Measurements from ENCODE around the gene NTRK3. TPM values are rescaled to one million over a fixed set of nuclear protein-coding genes. Genes with fewer than 3 reads are reported as not detected.

Gene NTRK3
- total and polyA plus RNA-seq, 2 of the 13 experiments (the other 11 are each of a cell fraction or from before 2014, with no cell fraction given) = not detected

DNA sequence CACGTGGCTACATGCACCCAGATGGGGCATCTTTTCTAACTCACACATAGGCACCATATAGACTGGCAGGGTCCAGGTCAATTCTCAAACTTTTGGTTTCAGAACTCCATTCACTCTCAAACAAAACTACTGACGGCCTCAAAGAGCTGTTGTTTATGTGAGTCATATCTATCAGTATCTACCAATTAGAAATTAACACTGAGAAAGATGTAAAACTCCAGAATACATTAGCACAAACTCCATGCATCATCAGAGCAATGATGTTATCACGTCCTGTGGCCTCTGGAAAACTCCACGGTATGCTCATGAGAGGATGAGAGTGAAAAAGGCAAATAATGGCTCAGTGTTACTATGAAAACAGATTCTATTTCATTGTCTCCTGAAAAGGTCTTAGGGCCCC, 116.1 kb downstream of the NTRK3 start:
- FAIRE-seq = no peak
- Histone ChIP-seq H3K4me3 (replicated peaks in 1 of 3; ENCODE audit: insufficient read depth in 1 of 3, low read depth in 2 of 3, low read length in 3 of 3) (no peak overlapping the region), H3K4me1 (ENCODE audit: insufficient read depth, low read length) (no peaks in the 10 kb centered on the region), H3K36me3 (replicated peaks in 1 of 2; ENCODE audit: control insufficient read depth in 1 of 2, insufficient read depth in 2 of 2, low read length in 2 of 2) (no peaks in the 10 kb centered on the region), H3K79me2 (ENCODE audit: insufficient read depth, low read length) (no peaks in the 10 kb centered on the region), H3K4me2 (ENCODE audit: low read depth, low read length) (no peak overlapping the region), H3K9ac (ENCODE audit: insufficient read depth, low read depth, low read length) (no peak overlapping the region), H3K27me3 (ENCODE audit: control insufficient read depth in 1 of 2, insufficient read depth in 2 of 2, low read length in 2 of 2) (no peaks in the 10 kb centered on the region), H3K27ac (ENCODE audit: extremely low read length, insufficient read depth, low read length) (no peak overlapping the region), H2AFZ (ENCODE audit: low read length) (no peak overlapping the region), H4K20me1 (ENCODE audit: insufficient read depth, low read length) (no peaks in the 10 kb centered on the region), H3K9me3 (ENCODE audit: low read length) (no peaks in the 10 kb centered on the region)
- in situ Hi-C loops (cut with HindIII; ENCODE audit: extremely low pct_ligation_motif_present, low pct_unique_long_range_greater_than_20kb) = no loop called here
- intact Hi-C loops (cut with micrococcal nuclease; ENCODE audit: unreplicated experiment) = no loop called here
- BruUV-seq (replicated peaks) = no TSS peak
- no peak for DNase-seq (ENCODE audit: low spot score)
- CTCF ChIA-PET (ENCODE audit: low intra/inter-chr PET ratio, low total read pairs) = no interaction called here
- no peak for TF ChIP-seq PCBP1 (IDR thresholded peaks at IDR 0.05; ENCODE audit: borderline replicate concordance, low read depth, low read length)
- no peak for TF ChIP-seq SP2 (CRISPR knock-in tag; IDR thresholded peaks at IDR 0.05)
- no peak for TF ChIP-seq MAFF (IDR thresholded peaks at IDR 0.05; ENCODE audit: low read depth, low read length)
- TF ChIP-seq, protein P1, sequence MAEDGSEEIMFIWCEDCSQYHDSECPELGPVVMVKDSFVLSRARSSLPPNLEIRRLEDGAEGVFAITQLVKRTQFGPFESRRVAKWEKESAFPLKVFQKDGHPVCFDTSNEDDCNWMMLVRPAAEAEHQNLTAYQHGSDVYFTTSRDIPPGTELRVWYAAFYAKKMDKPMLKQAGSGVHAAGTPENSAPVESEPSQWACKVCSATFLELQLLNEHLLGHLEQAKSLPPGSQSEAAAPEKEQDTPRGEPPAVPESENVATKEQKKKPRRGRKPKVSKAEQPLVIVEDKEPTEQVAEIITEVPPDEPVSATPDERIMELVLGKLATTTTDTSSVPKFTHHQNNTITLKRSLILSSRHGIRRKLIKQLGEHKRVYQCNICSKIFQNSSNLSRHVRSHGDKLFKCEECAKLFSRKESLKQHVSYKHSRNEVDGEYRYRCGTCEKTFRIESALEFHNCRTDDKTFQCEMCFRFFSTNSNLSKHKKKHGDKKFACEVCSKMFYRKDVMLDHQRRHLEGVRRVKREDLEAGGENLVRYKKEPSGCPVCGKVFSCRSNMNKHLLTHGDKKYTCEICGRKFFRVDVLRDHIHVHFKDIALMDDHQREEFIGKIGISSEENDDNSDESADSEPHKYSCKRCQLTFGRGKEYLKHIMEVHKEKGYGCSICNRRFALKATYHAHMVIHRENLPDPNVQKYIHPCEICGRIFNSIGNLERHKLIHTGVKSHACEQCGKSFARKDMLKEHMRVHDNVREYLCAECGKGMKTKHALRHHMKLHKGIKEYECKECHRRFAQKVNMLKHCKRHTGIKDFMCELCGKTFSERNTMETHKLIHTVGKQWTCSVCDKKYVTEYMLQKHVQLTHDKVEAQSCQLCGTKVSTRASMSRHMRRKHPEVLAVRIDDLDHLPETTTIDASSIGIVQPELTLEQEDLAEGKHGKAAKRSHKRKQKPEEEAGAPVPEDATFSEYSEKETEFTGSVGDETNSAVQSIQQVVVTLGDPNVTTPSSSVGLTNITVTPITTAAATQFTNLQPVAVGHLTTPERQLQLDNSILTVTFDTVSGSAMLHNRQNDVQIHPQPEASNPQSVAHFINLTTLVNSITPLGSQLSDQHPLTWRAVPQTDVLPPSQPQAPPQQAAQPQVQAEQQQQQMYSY (CRISPR knock-in tag; IDR thresholded peaks at IDR 0.05) = no peak
- TF ChIP-seq TBP (CRISPR knock-in tag; IDR thresholded peaks at IDR 0.05) = no peak
- no peak for TF ChIP-seq ZNF75D (CRISPR knock-in tag; IDR thresholded peaks at IDR 0.05; ENCODE audit: borderline replicate concordance)
- ATAC-seq = no peak
- POLR2A ChIA-PET = no interaction called here
- WGBS (ENCODE audit: low lambda C conversion rate) = 0% methylated on average over 4 of the region's 4 CpGs
